GM19023 (cell line): ENCODE data around the gene SPATC1L.
"Not testable (repeated sequence)": the region's sequence is repeated elsewhere in the genome, so short reads cannot be mapped to it uniquely, and the experiment has no call there.

Source experiments
- ATAC-seq: cut with Tn5 transposase; IDR thresholded peaks from one replicate; pipeline ENCODE4 v1.9.1; 2021; ENCODE audit warnings: mild to moderate bottlenecking, moderate library complexity; ENCODE audit not compliant: unreplicated experiment

Gene SPATC1L

DNA sequence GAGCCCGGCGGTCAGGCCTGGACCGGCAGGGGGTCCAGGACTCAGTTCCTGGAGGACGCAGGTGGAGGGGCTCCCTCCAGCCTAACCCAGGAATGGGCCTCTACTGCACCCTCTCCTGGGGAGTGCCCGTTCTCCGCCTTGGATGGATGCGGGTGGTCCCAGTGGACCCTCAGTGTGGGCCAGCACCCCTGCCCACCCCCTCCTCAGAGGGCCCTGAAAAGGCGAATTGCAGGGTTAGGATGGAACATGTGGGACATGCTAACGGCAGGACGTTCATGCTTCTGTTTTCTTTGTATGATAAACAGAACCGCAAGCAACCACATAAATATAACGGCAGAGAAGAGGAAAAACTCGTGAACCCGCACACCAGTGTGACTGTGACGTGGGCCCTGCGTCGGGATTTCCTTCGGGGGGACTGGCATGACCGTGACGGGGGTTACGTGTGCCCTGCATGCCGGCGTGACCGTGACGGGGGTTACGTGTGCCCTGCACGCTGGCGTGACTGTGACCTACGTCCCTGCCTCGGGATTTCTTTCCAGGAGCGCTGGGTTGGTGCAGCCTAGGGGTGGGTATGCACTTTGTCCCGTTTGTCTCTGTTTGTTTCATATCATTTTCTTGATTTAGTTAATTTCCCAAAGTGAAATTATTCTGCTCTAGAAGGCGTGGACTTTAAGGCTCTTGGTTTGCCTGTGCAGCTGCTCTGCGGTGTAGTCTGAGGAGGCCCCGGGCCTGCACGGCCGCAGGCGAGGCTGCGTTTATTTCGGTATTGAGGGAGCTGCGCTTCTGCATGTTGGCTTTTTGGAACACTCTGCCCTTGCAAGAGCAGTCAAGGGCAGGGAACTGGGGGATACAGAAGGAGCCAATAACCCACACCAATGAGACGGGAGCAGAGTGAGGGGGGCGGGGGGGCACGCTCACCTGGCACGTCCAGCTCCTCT is 32.0 kb downstream of the SPATC1L start:
- ATAC-seq = no peak

DNA sequence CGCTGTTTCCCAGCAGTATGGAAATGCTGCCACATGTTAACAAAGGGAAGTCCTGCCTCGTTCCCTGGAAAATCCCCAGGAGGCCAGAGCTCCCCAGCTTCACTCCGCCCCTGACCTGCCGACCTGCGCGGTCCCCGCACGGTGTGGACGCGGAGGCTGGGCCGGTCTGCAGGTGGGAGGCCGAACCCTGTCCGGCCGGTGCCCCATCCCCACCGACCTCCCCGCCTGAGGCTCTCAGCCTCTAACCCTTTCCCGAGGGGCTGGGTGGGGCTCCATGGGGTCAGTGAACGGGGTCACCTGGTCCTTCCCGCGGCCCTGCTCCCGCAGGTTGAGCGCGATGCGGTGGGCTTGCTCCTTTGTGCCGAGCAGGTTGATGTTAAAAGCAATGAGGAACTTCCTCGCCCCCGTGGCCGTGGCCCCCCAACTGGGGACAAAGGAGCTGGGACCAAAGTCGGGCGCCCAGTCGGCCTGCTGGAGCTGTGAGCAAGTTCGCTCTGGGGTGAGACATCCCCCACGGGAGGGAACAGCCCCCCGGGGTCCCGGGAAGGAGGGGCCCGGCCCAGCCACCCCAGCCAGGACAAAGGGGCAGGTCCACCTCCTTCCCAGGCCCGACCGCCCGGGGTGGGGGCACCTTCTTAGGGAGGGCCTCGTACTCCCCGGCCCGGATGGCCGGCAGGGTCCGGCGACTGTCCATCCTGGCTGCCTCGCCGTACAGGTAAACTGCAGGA is 32.8 kb downstream of the SPATC1L start:
- no peak for ATAC-seq

DNA sequence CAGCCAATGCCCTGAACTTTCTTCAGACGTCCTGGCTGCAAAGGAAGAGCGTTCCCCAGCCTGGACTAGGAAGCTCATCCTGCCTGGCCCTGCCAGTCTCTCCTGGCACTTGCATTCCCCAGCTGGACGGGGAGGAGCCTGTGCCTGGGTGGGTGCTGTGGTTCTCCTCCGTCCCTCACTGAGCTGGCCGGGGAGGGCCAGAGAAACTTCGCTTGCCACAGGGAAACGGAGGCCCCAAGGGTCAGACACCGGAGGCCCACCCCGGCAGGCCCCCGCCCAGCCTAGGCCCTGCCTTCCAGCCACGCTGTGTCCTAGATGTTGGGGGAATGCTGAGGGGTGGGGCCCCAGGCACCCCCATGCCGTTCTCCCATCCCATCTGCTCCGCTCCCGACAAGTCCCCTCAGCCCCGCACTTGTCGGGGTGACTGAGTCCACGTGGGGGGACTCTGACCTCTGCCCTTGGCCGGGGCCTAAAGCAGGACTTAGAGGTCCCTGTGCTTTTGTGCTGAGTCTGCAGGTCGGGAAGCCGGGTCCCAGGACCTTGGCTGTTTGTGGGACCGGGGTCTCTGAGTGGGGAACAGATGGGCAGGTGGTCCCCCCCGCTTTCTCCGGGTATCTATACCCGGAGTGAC is 33.7 kb downstream of the SPATC1L start:
- no peak for ATAC-seq

DNA sequence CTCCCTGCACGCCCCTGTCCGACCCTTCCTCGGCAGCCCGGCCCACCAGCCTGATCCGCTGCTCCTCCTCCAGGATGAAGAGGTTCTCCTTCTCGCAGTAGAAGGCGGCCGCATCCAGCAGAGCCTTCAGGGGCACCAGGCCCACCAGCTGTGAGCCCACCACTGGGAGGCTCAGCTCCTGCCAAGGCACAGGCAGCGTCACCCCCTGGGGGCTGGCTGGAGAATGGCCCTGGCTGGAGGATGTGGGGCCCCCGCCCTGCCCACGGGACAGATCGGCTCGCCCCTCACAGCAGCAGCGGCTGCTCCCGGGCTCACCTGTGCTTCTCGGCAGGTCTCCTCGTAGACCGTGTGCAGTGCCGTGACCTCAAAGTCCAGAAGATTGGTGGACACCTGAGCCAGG is 34.2 kb downstream of the SPATC1L start:
- no peak for ATAC-seq

DNA sequence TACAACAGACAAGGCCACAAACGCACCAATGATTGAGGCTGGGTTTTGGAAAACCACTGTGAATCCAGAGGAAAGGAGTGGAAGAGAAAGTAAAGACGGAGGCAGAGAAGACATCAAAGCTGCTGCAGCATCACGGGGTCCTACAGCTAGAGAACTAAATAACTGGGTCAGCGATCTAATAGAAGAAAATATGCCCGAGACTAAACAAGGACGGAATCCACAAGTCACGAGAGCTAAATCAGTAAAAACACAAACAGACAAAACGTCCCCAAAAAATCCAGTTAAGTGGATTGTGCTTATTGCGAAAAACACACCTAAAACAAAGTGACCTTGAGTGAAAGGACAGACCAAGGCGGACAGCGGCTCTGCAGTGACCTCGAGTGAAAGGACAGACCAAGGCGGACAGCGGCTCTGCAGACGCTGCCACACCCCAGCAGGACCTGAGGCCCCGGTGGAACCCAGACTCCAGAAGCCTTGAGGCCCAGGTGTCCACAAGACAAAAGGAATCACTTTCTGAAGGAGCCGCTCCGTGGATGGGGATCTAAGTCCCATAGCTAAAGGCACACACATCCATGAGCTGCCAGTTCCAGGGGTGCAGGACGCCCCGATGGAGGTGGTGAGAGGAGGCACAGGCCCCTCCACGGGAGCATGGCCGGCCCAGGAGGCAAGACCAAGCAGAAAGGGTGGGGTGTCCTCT is 34.9 kb downstream of the SPATC1L start:
- no peak for ATAC-seq

DNA sequence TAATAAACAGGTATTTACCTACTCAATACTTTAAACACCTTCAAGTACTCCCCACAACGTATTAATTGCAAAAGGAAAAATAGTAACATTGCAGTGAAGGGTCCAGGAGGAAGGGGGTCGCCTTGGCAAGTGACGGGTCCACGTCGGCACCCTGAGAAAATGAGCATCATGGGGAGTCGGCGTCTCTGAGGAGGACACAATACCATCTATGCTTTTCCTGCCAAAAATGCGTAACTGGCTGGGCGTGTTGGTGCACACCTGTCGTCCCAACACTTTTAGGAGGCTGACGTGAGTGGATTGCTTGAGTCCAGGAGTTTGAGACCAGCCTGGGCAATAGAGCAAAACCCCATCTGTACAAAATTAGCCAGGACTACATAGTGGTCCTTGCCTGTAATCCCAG is 36.2 kb downstream of the SPATC1L start:
- no peak for ATAC-seq

DNA sequence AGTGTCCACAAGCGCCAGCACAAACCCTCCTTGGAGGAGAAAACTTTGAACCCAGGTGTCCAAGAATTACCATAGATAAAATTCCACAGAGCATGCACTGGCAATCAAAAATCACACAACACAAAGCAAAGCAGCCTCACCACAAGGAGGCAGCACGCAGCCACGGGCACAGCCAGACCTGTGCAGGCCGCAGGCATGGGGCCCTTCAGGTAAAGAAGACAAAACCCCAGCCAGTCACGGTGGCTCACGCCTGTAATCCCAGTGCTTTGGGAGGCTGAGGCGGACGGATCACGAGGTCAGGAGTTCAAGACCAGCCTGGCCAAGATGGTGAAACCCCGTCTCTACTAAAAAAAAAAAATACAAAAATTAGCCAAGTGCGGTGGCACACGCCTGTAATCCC is 36.8 kb downstream of the SPATC1L start:
- ATAC-seq = not testable (repeated sequence)

DNA sequence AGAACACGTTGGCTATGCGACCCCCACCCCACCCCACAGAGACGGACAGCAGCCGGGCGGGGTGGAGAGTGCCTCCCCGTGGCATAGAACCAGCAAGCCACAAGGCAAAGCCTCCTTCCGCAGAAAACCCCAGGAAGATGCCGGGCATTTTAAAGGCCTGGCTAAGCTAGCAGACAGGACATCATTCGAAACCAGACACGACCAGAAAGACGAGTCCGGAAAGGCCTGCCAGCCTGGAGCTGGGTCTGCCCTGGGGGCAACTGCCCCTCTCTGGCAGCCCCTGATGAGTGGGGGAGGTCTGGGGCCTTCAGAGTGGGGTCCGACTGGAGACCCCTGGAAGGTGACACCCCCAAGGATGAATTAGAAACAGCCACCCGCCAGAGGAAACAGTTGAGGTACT is 37.4 kb downstream of the SPATC1L start:
- no peak for ATAC-seq

DNA sequence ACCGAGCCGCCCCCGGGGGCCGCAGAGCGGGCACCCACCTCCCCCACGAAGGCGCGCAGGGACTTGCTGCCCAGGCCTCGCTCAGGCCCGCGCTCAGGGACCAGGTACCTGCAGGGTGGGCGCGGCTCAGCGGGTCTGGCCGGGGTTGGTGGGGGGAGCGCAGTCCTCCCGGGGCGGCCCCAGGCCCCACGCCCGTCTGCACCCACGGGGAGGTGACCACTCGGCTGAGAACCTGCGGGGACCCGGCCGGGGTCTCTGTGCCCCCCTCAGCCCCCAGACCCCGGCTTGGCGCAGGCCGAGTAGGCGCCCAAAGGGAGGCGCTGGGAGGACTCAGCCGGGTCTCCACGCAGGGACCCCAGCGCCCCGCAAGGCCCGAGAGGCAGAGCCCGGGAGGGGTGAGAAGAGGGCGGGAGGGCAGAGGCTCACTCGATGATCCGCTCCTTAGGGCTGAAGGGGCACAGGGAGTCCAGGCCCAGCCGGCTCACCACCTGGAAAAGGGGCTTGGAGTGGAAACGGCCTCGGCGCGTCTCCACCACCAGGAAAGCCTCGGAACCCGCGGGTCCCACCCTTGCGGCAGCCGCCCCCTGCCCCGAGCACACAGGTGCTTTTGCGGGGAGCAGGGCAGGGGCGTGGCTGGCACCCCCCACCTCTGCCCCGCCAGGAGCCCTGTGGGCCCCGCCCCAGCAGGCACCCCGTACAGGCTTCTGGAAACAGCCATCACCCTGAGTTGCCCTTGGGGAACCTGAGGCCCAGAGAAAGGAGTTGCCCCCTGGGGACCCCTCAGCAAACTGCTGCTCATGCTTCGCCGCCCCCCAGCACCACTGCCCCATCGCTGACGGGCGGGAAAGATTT is 38.2 kb downstream of the SPATC1L start:
- ATAC-seq = no peak

DNA sequence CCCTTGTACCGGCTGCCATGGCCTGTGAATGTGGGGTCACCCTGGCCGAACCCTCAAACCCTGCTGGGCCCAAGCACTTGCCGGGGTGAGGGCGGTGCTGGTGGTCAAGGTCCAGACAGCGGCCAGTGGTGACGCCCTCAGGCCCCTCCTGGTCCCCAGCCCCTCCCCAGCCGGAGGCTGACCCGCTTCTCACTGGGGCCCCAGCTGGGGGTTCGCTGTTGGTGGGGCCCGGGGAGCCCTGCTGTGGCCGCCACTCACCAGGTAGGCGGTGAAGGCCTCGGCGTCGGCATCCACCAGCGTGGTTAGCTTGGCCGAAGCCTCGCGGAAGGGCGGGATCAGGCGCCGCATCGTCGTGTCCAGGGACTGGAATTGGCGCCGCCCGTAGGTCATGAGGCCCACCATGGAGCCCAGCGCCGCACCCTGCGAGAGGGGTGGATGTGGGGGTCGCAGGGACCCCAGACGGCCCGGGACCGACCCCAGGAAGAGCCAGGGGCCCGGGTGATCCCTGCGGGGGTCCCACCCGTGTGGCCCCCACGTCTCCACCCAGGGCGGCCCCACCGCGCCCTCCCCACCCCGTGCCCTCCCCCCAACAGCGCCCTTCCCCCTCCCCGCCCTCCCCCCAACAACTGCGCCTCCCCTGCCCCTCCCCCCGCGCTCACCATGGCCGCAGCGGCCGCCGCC is 39.0 kb downstream of the SPATC1L start:
- ATAC-seq = no peak

DNA sequence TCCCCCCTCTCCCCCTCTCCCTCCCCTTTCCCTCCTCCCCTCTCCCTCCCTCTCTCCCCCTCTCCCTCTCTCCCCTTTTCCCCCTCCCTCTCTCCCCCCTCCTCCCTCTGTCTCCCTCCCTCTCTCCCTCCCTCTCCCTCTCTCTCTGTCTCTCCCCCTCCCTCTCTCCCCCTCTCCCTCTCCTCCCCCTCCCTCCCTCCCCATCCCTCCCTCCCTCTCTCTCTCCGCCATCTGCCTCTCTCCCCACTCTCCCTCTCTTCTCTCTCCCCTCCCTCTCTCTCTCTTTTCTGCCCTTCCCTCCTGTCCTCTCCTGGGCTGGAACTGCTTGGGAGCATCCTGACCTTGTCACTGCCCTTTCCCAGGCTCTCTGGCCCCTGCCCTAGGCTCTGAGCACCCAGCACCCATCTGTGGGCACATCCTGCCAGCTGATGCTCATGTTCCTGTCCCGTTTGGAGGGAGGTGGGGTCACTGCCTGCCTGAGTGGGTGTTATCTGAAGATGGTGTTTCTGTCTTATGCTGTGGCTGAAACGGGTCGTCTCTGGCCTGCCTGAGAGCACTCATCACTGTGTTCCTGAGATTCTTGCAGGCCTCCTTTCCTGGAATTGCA is 39.7 kb downstream of the SPATC1L start:
- ATAC-seq = no peak

DNA sequence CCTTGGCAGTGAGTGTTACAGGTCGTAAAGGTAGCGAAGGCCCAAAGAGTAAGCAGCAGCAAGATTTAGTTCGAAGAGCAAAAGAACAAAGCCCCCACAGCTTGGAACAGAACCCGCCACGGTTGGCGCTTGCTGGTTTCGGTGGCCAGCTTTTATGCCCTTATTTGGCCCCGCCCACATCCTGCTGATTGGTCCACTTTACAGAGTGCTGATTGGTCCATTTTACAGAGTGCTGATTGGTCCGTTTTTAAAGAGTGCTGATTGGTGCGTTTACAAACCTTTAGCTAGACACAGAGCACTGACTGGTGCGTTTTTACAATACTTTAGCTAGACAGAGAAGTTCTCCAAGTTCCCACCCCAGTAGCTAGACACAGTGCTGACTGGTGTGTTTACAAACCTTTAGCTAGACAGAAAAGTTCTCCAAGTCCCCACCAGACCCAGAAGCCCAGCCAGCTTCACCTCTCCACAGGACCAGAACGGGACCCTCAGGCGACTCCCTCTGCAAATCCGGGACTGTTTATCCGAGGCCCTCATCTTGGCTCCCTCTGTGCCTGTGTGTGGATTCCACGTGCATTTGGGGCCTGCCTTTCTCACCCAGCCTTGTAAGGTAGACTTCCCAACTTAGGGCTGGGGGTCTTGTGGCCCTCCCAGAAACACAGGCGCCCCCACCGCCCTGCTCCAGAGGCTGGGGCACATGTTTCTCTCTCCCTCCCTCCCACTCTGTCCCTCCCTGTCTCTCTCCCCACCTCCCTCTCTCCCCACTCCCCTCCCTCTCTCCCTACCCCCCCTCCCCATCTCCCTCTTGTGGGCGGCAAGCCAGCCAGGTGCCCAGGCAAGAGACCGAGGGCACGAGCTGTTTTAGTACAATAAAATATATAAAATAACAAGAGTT is 41.4 kb downstream of the SPATC1L start:
- no peak for ATAC-seq

DNA sequence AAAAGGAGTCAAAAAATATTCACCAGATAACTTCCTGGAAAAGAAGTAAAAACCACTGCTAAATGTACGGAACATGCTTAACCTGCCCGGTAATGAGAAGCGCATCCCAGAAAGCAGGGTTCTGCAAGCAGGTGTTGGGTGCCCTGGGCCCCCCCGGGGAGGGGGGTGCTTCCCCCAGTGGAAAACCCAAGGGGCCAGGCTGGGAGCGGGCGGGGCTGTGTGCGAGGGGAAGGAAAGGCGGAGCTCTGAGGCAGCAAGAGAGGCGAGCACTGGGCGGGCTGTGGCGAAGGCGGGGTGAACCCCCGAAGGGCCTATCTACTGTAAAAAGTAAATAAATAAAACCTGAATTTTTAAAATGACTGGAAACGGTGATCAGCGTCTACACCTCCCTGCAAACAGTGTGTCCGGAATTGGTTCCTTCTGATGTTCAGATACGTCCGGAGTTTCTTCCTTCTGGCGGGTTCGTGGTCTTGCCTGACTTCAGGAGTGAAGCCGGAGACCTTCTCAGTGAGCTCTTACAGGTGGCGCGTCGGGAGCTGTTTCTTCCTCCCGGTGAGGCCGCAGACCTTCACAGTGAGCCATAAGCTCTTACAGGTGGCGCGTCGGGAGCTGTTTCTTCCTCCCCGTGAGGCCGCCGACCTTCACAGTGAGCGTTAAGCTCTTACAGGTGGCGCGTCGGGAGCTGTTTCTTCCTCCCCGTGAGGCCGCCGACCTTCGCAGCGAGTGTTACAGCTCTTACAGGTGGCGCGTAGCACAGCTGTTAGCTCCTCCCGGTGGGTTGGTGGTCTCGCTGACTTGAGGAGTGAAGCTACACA is 42.3 kb downstream of the SPATC1L start:
- no peak for ATAC-seq

DNA sequence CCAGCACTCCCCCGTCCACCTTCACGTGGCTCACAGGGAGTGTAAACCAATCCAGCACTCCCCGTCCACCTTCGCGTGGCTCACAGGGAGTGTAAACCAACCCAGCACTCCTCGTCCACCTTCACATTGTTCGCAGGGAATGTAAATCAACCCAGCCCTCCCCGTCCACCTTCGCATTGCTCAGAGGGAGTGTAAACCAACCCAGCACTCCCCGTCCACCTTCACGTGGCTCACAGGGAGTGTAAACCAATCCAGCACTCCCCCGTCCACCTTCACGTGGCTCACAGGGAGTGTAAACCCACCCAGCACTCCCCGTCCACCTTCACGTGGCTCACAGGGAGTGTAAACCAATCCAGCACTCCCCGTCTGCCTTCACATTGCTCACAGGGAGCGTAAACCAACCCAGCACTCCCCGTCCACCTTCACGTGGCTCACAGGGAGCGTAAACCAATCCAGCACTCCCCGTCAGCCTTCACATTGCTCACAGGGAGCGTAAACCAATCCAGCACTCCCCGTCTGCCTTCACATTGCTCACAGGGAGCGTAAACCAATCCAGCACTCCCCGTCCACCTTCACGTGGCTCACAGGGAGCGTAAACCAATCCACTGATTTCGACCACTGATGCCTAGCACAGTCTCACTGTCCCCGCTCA is 43.8 kb downstream of the SPATC1L start:
- not testable (repeated sequence) for ATAC-seq

DNA sequence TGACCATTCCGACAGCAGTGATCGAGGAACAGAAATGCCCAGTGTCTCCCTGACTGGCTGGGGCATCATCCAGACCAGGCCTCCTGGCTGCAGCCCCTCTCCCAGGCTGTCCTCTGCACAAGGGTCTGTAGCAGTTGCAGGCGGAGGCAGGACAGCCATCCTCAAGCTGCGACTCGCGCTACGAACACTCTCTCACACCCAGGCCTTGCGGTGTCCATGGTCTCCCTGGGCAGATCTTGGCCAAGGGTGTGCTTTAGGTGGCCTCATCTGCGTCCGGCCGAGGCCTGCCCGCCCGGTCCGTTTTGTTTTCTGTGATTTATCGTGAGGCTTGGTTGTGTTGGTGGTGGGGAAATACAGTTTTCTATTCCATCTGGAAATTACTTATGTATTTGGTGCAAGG is 44.6 kb downstream of the SPATC1L start:
- ATAC-seq = no peak

DNA sequence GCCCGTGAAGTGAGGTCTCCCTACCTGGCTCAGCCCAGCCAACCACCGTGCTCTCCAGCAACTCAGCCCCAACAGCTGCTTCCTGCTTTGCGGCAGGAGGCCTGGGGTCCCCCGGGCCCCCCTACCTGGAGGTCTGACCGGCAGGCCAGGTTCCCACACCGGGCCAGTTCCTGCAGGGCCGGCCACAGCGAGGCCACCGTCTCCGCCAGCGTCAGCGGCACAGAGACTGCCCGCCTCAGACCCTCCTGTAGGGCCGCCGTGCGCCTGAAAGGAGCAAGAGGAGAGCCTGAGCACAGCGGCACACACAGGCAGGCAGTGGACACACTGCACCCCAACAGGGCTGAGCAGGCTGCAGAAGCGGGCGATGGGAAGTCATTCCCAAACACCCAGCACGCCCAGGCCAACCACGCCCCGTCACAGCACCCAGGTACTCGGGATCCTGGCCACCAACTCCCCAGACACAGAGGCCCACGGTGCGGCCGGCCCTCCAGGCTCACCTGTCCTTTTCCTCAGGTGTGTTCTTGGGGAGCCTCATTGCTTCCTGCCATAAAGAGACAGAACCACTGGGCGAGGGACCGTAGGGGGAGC is 45.8 kb downstream of the SPATC1L start:
- ATAC-seq = no peak
